Measurements from ENCODE around the gene BBS2. TPM values are rescaled to one million over a fixed set of nuclear protein-coding genes. Genes with fewer than 3 reads are reported as not detected.

The BBS2 gene
- total and polyA plus RNA-seq, 8 donors, result 11.3 to 142 (median 47.7) TPM

DNA sequence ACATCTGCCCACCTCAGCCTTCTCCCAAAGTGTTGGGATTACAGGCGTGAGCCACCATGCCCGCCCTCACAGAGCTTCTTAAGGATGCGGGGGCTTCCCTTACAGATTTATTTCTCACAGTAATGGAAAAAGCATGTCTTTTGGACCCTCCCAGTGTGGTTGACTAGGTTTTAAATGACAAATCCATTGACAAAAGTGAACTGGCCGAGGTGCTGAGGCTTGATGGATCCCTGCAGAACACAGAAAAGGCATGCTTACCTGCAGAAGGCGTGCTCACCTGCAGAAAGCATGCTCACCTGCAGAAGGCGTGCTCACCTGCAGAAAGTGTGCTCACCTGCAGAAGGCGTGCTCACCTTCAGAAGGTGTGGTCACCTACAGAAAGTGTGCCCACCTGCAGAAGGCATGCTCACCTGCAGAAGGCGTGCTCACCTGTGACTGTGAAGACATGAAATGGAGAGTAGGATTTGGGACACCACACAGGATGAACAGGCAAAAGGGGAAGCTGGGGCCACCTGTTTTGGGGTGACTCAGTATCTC, 15.1 kb upstream of the BBS2 start:
- DNase-seq, result no peak
- H3K4me3 ChIP-seq, result no peak overlapping the region
- peaks cover 0 to 17% (median 0%) of the 10 kb centered on the region in 3 donors for H3K27me3 ChIP-seq
- WGBS, 5 donors, result 67 to 87% (median 71%) methylated on average over 8 of the region's 8 CpGs
- H3K4me1 ChIP-seq, result no peaks in the 10 kb centered on the region
- no peaks in the 10 kb centered on the region for H3K9me3 ChIP-seq
- no peaks in the 10 kb centered on the region for H3K36me3 ChIP-seq
- no peak for TF ChIP-seq CTCF (IDR thresholded peaks at IDR 0.05)
- TF ChIP-seq POLR2AphosphoS5 (IDR thresholded peaks at IDR 0.05), result no peak
- TF ChIP-seq EP300 (IDR thresholded peaks at IDR 0.05), result no peak
- TF ChIP-seq POLR2A (IDR thresholded peaks at IDR 0.05), result no peak
- intact Hi-C loops (cut with DNase I; ENCODE audit: low total_unique reads), result no loop called here
- H3K27ac ChIP-seq, result no peak overlapping the region

DNA sequence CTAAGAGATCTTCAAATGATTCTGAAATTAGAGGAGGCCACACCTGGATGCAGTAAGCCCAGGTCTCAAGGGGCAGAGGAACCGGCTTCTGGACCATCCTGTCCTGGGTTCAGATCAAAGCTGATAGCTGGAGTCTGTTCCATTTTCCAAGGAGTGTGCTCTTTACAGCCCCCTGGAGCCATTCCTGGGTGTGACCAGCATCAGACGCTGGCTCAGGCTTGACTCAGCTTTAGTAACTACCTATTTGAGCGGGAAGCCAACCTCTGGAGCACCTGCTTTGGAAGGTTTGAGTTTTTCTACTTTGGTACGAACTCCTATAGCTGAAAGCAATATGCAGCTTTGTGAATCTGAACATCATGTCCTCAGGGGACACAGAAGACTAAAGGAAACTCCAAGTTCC, 12.9 kb upstream of the BBS2 start:
- H3K27ac ChIP-seq, result no peak overlapping the region
- no peak overlapping the region for H3K4me3 ChIP-seq
- H3K36me3 ChIP-seq, result no peaks in the 10 kb centered on the region
- 55 to 75% (median 64%) methylated on average over 4 of the region's 4 CpGs for WGBS, 5 donors
- DNase-seq, result no peak
- peaks cover 0 to 17% (median 0%) of the 10 kb centered on the region in 3 donors for H3K27me3 ChIP-seq
- TF ChIP-seq EP300 (IDR thresholded peaks at IDR 0.05) (no peak), CTCF (IDR thresholded peaks at IDR 0.05) (no peak), POLR2A (IDR thresholded peaks at IDR 0.05) (no peak), POLR2AphosphoS5 (IDR thresholded peaks at IDR 0.05) (no peak)
- intact Hi-C loops (cut with DNase I; ENCODE audit: low total_unique reads), result no loop called here
- H3K9me3 ChIP-seq, result no peaks in the 10 kb centered on the region
- H3K4me1 ChIP-seq, result no peaks in the 10 kb centered on the region

DNA sequence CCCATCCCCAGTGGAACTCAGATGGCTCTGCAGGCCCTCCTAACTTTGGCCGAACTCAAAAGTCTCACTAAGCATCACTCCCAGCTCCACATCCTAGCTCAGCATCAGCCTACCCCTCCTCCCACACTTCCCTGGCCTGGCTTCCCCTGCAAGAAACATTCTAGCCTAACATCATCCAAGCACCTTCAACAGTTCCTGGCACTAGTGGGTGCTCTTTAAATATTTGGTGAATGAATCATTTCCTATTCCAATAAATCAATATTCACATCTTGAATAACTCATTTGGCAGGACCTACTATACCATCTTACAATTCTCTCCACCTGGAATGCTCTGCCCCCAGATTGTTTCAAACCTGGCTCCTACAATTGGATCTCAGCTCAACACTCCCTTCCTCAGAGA, 11.0 kb upstream of the BBS2 start:
- H3K4me3 ChIP-seq, result no peak overlapping the region
- TF ChIP-seq EP300 (IDR thresholded peaks at IDR 0.05), result no peak
- TF ChIP-seq POLR2AphosphoS5 (IDR thresholded peaks at IDR 0.05), result no peak
- no peak for TF ChIP-seq CTCF (IDR thresholded peaks at IDR 0.05)
- no peak for TF ChIP-seq POLR2A (IDR thresholded peaks at IDR 0.05)
- H3K27ac ChIP-seq, result no peak overlapping the region
- WGBS, 5 donors, result 80 to 100% (median 97%) methylated on average over 1 of the region's 1 CpG
- H3K4me1 ChIP-seq, result no peaks in the 10 kb centered on the region
- no peaks in the 10 kb centered on the region for H3K9me3 ChIP-seq
- intact Hi-C loops (cut with DNase I; ENCODE audit: low total_unique reads), result no loop called here
- no peak for DNase-seq
- peaks cover 0 to 10% (median 0%) of the 10 kb centered on the region in 3 donors for H3K27me3 ChIP-seq
- no peaks in the 10 kb centered on the region for H3K36me3 ChIP-seq

- peaks cover 3 to 5% (median 4%) of the 10 kb centered on the region in 4 donors for H3K4me1 ChIP-seq
- 73 to 87% (median 82%) methylated on average over 9 of the region's 9 CpGs for WGBS, 5 donors
- intact Hi-C loops (cut with DNase I; ENCODE audit: low total_unique reads), result no loop called here
Observed at GRCh38 chr16:56525236-56525635, 5.4 kb upstream of the BBS2 start.

More at GRCh38 chr16:56525236-56525635, 5.4 kb upstream of the BBS2 start:
- H3K27me3 ChIP-seq, result peaks cover 0 to 8% (median 0%) of the 10 kb centered on the region in 3 donors
- DNase-seq, result no peak
- no peaks in the 10 kb centered on the region for H3K36me3 ChIP-seq
- no peaks in the 10 kb centered on the region for H3K9me3 ChIP-seq
- TF ChIP-seq POLR2A (IDR thresholded peaks at IDR 0.05) (no peak), POLR2AphosphoS5 (IDR thresholded peaks at IDR 0.05) (no peak), EP300 (IDR thresholded peaks at IDR 0.05) (no peak), CTCF (IDR thresholded peaks at IDR 0.05) (no peak)
- no peak overlapping the region for H3K27ac ChIP-seq
- no peak overlapping the region for H3K4me3 ChIP-seq

All from stomach (tissue), 9 donors.